Activated CD8-positive, alpha-beta T cell treated with anti-CD3 and anti-CD28 coated beads for 36 hours (primary cell): ENCODE results near the gene ILF3. TPM values are rescaled to one million over a fixed set of nuclear protein-coding genes. Genes with fewer than 3 reads are reported as not detected.
A peak's percentile ranks its signal among the peaks of the same experiment; 100 is the strongest.

Source experiments
- ATAC-seq: fragments of 200-7000 bp; cut with Tn5 transposase; one replicate; pipeline ENCODE4 v1.10.0; 2021; ENCODE audit warnings: mild to moderate bottlenecking, moderate library complexity
- CTCF ChIA-PET: fragments of 350-600 bp; sonication (Branson Sonifier 250); formaldehyde crosslinking; loops from one replicate; lab custom pipeline; 2021; ENCODE audit warnings: antibody characterized with exemption; lab: Charles Lee
- POLR2A ChIA-PET: fragments of 350-600 bp; sonication (Branson Sonifier 250); formaldehyde crosslinking; loops from one replicate; lab custom pipeline; 2021; ENCODE audit warnings: antibody characterized with exemption; lab: Charles Lee
- DNase-seq: peaks from one replicate; pipeline ENCODE4 v3.0.0-alpha.2; 2020
- H3K27ac Mint-ChIP-seq: one replicate; pipeline ENCODE4 v1.8.0; 2021; ENCODE audit warnings: mild to moderate bottlenecking, mixed read lengths
- H3K27me3 Mint-ChIP-seq: one replicate; pipeline ENCODE4 v1.8.0; 2021; ENCODE audit warnings: mixed read lengths
- H3K36me3 Mint-ChIP-seq: one replicate; pipeline ENCODE4 v1.8.0; 2021; ENCODE audit warnings: low read depth, mixed read lengths
- H3K4me1 Mint-ChIP-seq: one replicate; pipeline ENCODE4 v1.8.0; 2021; ENCODE audit warnings: low read depth, mixed read lengths
- H3K4me3 Mint-ChIP-seq: one replicate; pipeline ENCODE4 v1.8.0; 2021; ENCODE audit warnings: mild to moderate bottlenecking, moderate library complexity, mixed read lengths
- H3K9me3 Mint-ChIP-seq: one replicate; pipeline ENCODE4 v1.8.0; 2021; ENCODE audit warnings: mixed read lengths
- intact Hi-C: fragments of 100-400 bp; cut with micrococcal nuclease; formaldehyde crosslinking; loops from one replicate; pipeline ENCODE4 v1.10.0; 2022
- total RNA-seq, 2 experiments: library from RNA; stranded (reverse); gene quantifications; one replicate each; pipeline ENCODE4 v1.2.3, GENCODE V29; 2021
- TF ChIP-seq, protein P1 (sequence below): fragments of 200-600 bp; IDR thresholded peaks from one replicate; pipeline ENCODE4 v1.8.0; 2022; ENCODE audit warnings: antibody characterized with exemption, mild to moderate bottlenecking

Gene ILF3
- total RNA-seq, 2 experiments from 2014 or later = 435 to 450 TPM

DNA sequence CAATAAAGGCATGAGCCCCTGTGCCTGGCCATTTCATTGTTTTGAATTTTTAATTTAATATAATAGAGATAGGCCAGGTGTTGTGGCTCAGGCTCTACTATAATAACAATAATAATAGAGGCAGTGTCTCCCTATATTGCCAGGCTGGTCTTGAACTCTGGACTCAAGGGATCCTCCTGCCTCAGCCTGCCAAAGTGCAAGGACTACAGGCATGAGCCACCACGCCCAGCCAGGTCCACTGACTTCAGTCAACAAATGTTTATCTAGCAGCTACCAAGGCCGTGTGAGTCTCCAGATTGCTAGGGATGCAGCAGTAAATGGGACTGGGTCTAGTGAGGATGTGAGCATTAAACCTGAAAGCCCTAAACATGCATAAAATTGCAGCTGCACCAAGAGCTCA is 13.8 kb upstream of the ILF3 start:
- Mint-ChIP-seq H3K27ac (peak overlapping the region; percentile 75), H3K27me3 (no peaks in the 10 kb centered on the region), H3K9me3 (no peaks in the 10 kb centered on the region), H3K36me3 (peaks cover 52% of the 10 kb centered on the region), H3K4me1 (peaks cover 51% of the 10 kb centered on the region), H3K4me3 (no peak overlapping the region)
- CTCF ChIA-PET = interaction anchor here (1.8 to 14.8 kb wide), 3 partner anchors 45 to 70 kb away, joined by 4 to 409 read pairs (median 71); partner anchors contain the start of genes CDKN2D and KRI1
- DNase-seq (no peak), ATAC-seq (no peak)
- intact Hi-C loops = loop anchor here (5.0 kb wide), 1 partner anchor 38 kb away; no protein-coding TSS in a partner anchor
- TF ChIP-seq, protein P1, sequence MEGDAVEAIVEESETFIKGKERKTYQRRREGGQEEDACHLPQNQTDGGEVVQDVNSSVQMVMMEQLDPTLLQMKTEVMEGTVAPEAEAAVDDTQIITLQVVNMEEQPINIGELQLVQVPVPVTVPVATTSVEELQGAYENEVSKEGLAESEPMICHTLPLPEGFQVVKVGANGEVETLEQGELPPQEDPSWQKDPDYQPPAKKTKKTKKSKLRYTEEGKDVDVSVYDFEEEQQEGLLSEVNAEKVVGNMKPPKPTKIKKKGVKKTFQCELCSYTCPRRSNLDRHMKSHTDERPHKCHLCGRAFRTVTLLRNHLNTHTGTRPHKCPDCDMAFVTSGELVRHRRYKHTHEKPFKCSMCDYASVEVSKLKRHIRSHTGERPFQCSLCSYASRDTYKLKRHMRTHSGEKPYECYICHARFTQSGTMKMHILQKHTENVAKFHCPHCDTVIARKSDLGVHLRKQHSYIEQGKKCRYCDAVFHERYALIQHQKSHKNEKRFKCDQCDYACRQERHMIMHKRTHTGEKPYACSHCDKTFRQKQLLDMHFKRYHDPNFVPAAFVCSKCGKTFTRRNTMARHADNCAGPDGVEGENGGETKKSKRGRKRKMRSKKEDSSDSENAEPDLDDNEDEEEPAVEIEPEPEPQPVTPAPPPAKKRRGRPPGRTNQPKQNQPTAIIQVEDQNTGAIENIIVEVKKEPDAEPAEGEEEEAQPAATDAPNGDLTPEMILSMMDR = no peak
- POLR2A ChIA-PET = interaction anchor here (0.6 to 2.0 kb wide), 4 partner anchors 14 to 59 kb away, joined by 3 to 7 read pairs (median 4); no protein-coding TSS in a partner anchor

DNA sequence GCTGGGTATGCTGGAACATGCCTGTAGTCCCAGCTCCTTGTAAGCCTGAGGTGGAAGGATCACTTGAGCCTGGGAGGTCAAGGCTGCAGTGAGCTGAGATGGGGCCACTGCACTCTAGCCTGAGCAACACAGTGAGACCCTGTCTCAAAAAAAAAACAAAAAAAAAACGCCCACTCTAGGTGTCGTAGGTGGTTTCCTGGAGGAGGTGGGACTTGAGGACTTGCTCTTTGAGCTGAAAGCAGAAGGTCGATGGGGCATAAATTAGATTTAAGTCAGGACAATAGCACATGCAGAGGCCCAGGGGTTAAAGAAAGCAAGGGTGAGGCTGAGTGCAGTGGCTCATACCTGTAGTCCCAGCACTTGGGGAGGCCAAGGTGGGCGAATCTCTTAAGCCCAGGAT is 12.9 kb upstream of the ILF3 start:
- TF ChIP-seq, protein P1 = no peak
- Mint-ChIP-seq H3K4me1 (peaks cover 51% of the 10 kb centered on the region), H3K36me3 (peaks cover 46% of the 10 kb centered on the region), H3K4me3 (no peak overlapping the region), H3K27me3 (no peaks in the 10 kb centered on the region), H3K27ac (peak overlapping the region; percentile 75), H3K9me3 (no peaks in the 10 kb centered on the region)
- CTCF ChIA-PET = interaction anchor here (1.2 to 14.8 kb wide), 4 partner anchors 46 to 223 kb away, joined by 3 to 409 read pairs (median 38); partner anchors contain the start of genes CDKN2D and KRI1
- ATAC-seq (no peak), DNase-seq (no peak)
- intact Hi-C loops = loop anchor here (5.0 kb wide), 1 partner anchor 39 kb away; no protein-coding TSS in a partner anchor
- POLR2A ChIA-PET = interaction anchor here (1.0 to 2.0 kb wide), 5 partner anchors 14 to 135 kb away, joined by 3 to 7 read pairs (median 4); no protein-coding TSS in a partner anchor

DNA sequence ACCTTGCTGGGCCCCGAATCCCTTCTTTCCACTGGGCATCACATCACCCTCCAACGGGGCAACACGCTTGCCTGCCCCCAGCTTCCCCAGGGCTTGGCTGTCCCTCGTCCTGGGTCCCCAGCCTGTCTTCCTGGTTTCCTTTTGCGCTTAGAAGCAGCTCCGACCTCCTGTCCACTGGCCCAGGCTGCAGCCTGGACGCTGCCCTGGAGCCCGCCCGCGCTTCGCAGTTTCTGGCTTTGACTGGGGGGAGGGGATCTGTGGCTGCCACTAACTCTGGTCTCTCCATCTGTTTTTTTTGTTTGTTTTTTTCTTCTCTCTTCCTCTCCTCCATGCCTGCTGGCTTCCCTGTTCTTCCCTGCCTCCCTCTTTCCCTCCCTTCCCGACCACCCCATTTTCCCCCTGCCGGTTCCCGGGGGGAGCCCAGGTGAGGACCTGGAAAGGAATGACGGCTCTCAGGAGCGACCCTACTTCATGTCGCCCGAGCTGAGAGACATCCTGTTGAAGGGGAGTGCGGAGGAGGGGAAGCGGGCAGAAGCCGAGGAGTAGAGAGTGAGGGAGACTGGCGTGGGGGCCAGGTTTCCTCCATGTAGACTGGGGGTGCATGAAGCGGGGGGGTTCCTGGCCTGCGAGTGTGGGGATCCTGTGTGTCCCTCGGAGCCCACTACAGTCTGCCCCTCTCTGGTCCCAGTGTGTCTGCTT is 11.5 kb upstream of the ILF3 start:
- intact Hi-C loops = loop anchor here (5.0 kb wide), 1 partner anchor 40 kb away; no protein-coding TSS in a partner anchor
- ChIA-PET CTCF (interaction anchor here (0.7 to 14.8 kb wide), 6 partner anchors 9 to 222 kb away, joined by 3 to 409 read pairs (median 31); partner anchors contain the start of genes CDKN2D, KRI1 and QTRT1), POLR2A (interaction anchor here (0.6 to 3.5 kb wide), 7 partner anchors 9 to 109 kb away, joined by 3 to 24 read pairs (median 6); no protein-coding TSS in a partner anchor)
- peak; percentile 40 for ATAC-seq
- peak; percentile 49 for DNase-seq
- H3K9me3 Mint-ChIP-seq = no peaks in the 10 kb centered on the region
- peak overlapping the region; percentile 45 for H3K4me3 Mint-ChIP-seq
- H3K27ac Mint-ChIP-seq = peak overlapping the region; percentile 90
- no peaks in the 10 kb centered on the region for H3K27me3 Mint-ChIP-seq
- peaks cover 38% of the 10 kb centered on the region for H3K36me3 Mint-ChIP-seq
- peaks cover 49% of the 10 kb centered on the region for H3K4me1 Mint-ChIP-seq
- TF ChIP-seq, protein P1 = no peak

DNA sequence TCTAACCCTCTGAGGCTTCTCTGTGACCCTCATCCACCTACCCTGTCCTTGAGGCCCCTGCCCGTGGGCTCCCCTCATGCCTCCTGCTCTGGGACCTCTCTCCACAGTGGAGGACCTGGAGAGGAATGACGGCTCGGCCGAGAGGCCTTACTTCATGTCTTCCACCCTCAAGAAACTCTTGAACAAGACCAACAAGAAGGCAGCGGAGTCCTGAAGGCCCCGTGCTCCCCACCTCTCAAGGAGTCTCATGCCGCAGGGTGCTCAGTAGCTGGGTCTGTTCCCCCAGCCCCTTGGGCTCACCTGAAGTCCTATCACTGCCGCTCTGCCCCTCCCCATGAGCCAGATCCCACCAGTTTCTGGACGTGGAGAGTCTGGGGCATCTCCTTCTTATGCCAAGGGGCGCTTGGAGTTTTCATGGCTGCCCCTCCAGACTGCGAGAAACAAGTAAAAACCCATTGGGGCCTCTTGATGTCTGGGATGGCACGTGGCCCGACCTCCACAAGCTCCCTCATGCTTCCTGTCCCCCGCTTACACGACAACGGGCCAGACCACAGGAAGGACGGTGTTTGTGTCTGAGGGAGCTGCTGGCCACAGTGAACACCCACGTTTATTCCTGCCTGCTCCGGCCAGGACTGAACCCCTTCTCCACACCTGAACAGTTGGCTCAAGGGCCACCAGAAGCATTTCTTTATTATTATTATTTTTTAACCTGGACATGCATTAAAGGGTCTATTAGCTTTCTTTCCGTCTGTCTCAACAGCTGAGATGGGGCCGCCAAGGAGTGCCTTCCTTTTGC is 10.8 kb upstream of the ILF3 start:
- Mint-ChIP-seq H3K4me1 (peaks cover 45% of the 10 kb centered on the region), H3K4me3 (peak overlapping the region; percentile 45), H3K27ac (peak overlapping the region; percentile 90), H3K9me3 (no peaks in the 10 kb centered on the region), H3K36me3 (peaks cover 32% of the 10 kb centered on the region), H3K27me3 (no peaks in the 10 kb centered on the region)
- ChIA-PET CTCF (interaction anchor here (0.7 to 14.8 kb wide), 28 partner anchors 8 to 226 kb away, joined by 3 to 409 read pairs (median 7); partner anchors contain the start of genes CDKN2D, DNM2, KRI1 and QTRT1), POLR2A (interaction anchor here (0.7 to 3.5 kb wide), 9 partner anchors 8 to 127 kb away, joined by 3 to 24 read pairs (median 5); partner anchors contain the start of genes QTRT1 and S1PR5)
- ATAC-seq (peak; percentile 3), DNase-seq (peak; percentile 66)
- TF ChIP-seq, protein P1 = no peak
- intact Hi-C loops = loop anchor here (5.0 kb wide), 1 partner anchor 41 kb away; no protein-coding TSS in a partner anchor
